Hippocampal formation (tissue), 2 donors: ENCODE data around the gene ZNF506.
"Not testable (repeated sequence)": the region's sequence is repeated elsewhere in the genome, so short reads cannot be mapped to it uniquely, and the experiment has no call there.

ENCODE experiments used
- DNase-seq, 2 donors: peaks; one replicate each; lab custom pipeline; 2025; lab: John Stamatoyannopoulos, UW

Gene ZNF506

DNA sequence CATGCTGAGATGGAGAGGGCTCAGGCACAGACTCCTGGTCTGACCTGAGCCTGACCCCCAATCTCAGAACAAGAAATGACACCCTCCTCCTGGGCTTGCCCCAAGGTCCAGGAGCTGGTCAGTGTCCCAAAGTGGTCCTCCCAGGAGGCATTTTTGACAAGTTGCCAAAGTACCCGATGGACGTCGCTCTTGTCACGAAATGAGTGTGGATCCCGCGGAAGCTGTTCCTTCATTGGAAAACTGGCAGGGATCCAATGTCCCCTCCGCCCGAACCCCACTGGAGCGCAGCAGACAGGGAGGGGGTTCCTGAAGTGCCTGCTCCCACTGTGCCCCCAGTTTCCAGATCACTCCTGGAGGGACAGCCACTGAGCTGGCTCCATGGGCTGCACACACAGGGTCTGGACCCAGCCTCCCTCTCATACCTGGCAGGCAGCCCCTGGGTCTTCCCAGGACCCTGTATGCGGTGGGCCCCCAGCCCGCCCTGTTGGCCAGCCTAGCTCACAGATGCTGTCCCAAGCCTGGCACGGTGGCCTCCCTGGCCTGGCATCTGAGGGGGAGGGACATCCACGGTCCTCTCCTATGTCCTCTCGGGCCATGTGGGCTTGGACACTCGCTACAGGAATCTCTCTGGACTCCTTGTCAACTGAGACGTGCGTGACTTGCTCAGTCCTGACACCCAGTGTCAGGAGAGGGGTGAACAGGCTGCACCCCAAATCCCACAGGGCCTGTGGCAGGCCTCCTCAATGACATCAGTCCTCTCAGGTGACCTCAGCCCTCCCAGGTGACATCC is 75.9 kb downstream of the ZNF506 start:
- no peak for DNase-seq

DNA sequence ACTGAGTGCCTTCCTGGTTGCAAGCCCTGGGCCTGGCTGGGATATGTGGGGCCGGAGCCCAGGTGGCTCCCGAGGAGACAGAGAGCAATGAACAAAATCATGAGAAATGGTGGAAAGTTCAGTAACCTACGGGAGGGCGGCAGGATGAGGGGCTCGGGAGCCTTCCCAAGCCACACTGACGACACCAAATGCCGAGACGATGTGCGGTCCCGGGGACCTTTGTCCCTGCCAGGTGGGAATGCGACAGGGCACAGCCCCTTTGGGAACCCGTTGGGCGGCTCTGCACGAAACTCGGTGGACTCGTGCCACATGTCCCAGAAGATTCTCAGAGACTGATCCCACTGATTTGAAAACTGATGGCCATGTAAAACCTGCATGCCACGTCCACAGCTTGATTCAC is 76.9 kb downstream of the ZNF506 start:
- no peak for DNase-seq

GRCh38 chr19:19743921-19744320 is 77.6 kb downstream of the ZNF506 start:
- DNase-seq: not testable (repeated sequence)

DNA sequence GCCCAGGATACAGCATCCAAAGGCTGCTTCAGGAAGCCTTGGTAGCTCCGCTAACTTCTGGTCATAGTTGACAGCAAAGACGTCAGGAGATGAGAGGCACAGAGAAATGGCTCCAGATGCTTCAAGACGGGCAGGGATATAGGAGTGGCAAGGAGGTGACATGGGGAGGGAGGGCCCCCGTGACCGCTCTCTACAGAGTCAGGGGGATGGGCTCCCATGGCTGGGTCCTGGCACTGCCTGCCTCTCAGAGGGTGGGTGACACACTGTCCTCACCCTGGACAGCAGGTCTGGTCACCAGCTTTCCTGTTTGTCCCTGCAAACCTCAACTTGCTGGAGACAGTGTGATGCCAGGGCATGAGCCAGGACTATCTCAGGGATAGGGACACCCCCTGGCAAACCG is 78.4 kb downstream of the ZNF506 start:
- DNase-seq: no peak

DNA sequence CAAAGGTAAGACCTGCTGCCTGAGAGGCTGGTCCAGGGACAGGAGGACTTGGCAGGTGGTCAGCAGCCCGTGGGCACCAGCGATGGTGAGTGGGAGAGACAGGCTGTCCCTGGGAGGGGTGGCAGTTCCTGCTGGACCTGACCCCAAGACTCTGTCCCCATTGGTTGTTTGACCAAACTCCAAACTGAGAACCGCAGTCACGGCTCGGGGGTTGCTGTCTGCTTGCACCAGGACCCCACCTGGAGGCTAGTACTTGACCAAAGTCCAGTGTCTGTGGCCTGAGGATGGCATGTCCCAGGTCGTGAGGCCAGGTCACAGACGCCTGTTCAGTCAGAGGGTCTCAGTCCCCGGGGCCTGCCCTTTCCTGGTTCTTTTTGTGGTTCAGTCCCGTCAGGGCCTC is 78.8 kb downstream of the ZNF506 start:
- no peak for DNase-seq
